HepG2 (cell line): ENCODE data around the gene RELL2. TPM values are rescaled to one million over a fixed set of nuclear protein-coding genes. Genes with fewer than 3 reads are reported as not detected.

Experiments used
- ATAC-seq: fragments of 200-7000 bp; cut with Tn5 transposase; 3 replicates; pipeline ENCODE4 v1.9.1; 2020; ENCODE audit warnings: mild to moderate bottlenecking, moderate library complexity
- BruUV-seq: library from RNA; stranded (reverse); fragments of 400-500 nt; replicated peaks from 2 replicates; lab custom pipeline; 2021; lab: Mats Ljungman, UMichigan
- CTCF ChIA-PET: fragments of 300-600 bp; formaldehyde crosslinking; extraction: SDS; loops from one replicate; lab custom pipeline; 2021; ENCODE audit warnings: low total read pairs, inconsistent platforms, low intra/inter-chr PET ratio; lab: Yijun Ruan, JAX
- POLR2A ChIA-PET: fragments of 350-600 bp; sonication (Branson Sonifier 250); formaldehyde crosslinking; loops from one replicate; lab custom pipeline; 2020; ENCODE audit warnings: antibody characterized with exemption, inconsistent platforms; lab: Yijun Ruan, JAX
- DNase-seq: peaks from one replicate; pipeline ENCODE4 v3.0.0-alpha.2; 2015; ENCODE audit warnings: low spot score
- FAIRE-seq: peaks from 3 replicates; lab custom pipeline; 2011; peaks lifted over from hg19 to GRCh38; lab: Jason Lieb, UNC
- H2AFZ ChIP-seq: one replicate; pipeline ENCODE4 v1.6.1; 2011; ENCODE audit warnings: low read length, inconsistent platforms
- H3K27ac ChIP-seq: fragments of 300-600 bp; 3 replicates; pipeline ENCODE4 v1.8.0; 2011; ENCODE audit warnings: mixed run types, mild to moderate bottlenecking, mixed read lengths, low read length, inconsistent platforms; ENCODE audit not compliant: insufficient read depth; ENCODE audit errors: extremely low read length
- H3K27me3 ChIP-seq, 2 experiments: fragments of 200-600 bp in 1 of 2; 2 replicates in 1 of 2; 3 replicates in 1 of 2; pipeline versions ENCODE4 v1.6.0 to v1.8.0; 2011; ENCODE audit warnings: low read length in 2 of 2, mild to moderate bottlenecking in 2 of 2, moderate library complexity in 2 of 2, inconsistent platforms in 1 of 2; ENCODE audit not compliant: insufficient read depth in 2 of 2, control insufficient read depth in 1 of 2
- H3K36me3 ChIP-seq, 2 experiments: fragments of 200-600 bp in 1 of 2; replicated peaks in 1 of 2; 2 replicates in 1 of 2; 3 replicates in 1 of 2; pipeline versions ENCODE4 v1.5.1 to v1.8.0; 2011; ENCODE audit warnings: low read length in 2 of 2, inconsistent platforms in 1 of 2; ENCODE audit not compliant: insufficient read depth in 2 of 2, control insufficient read depth in 1 of 2
- H3K4me1 ChIP-seq: 2 replicates; pipeline ENCODE4 v1.5.1; 2012; ENCODE audit warnings: low read length, inconsistent platforms; ENCODE audit not compliant: insufficient read depth
- H3K4me2 ChIP-seq: 2 replicates; pipeline ENCODE4 v1.6.0; 2011; ENCODE audit warnings: low read depth, low read length, inconsistent platforms
- H3K4me3 ChIP-seq, 3 experiments: fragments of 200-600 bp in 1 of 3; sonication (generic), shearing (Covaris generic) in 1 of 3; replicated peaks in 1 of 3; 2 replicates each; pipeline ENCODE4 v1.5.1; 2011 to 2016; ENCODE audit warnings: low read length in 3 of 3, inconsistent platforms in 2 of 3, low read depth in 2 of 3, mild to moderate bottlenecking in 2 of 3, control low read depth in 1 of 3, mixed read lengths in 1 of 3; ENCODE audit not compliant: insufficient read depth in 1 of 3
- H3K79me2 ChIP-seq: one replicate; pipeline ENCODE4 v1.6.1; 2011; ENCODE audit warnings: low read length, inconsistent platforms; ENCODE audit not compliant: insufficient read depth
- H3K9ac ChIP-seq: 2 replicates; pipeline ENCODE4 v1.6.0; 2011; ENCODE audit warnings: mild to moderate bottlenecking, low read depth, low read length, inconsistent platforms; ENCODE audit not compliant: insufficient read depth
- H3K9me3 ChIP-seq: 2 replicates; pipeline ENCODE4 v1.5.1; 2012; ENCODE audit warnings: mild to moderate bottlenecking, low read length
- H4K20me1 ChIP-seq: 2 replicates; pipeline ENCODE4 v1.6.0; 2011; ENCODE audit warnings: inconsistent platforms, mild to moderate bottlenecking, low read length, moderate library complexity; ENCODE audit not compliant: insufficient read depth
- BCLAF1 ChIP-seq: fragments of 450-650 bp; IDR thresholded peaks from 2 replicates; pipeline ENCODE4 v1.6.1; 2017; ENCODE audit warnings: mild to moderate bottlenecking
- FOXK1 ChIP-seq: sonication (generic); formaldehyde crosslinking; IDR thresholded peaks from 2 replicates; pipeline ENCODE4 v1.4.0; 2020; ENCODE audit warnings: low read depth, missing genetic modification reagents, borderline replicate concordance
- FOXP1 ChIP-seq, 2 experiments: fragments of 450-650 bp in 1 of 2; IDR thresholded peaks; 2 replicates each; pipeline ENCODE4 v1.6.1; 2017 to 2018; ENCODE audit warnings: antibody characterized with exemption in 1 of 2
- FUBP1 ChIP-seq: sonication (generic); formaldehyde crosslinking; IDR thresholded peaks from 2 replicates; pipeline ENCODE4 v1.5.1; 2020; ENCODE audit warnings: missing genetic modification reagents, mild to moderate bottlenecking, borderline replicate concordance
- HOXD1 ChIP-seq: sonication (generic); formaldehyde crosslinking; IDR thresholded peaks from 2 replicates; pipeline ENCODE4 v1.5.0; 2020; ENCODE audit warnings: missing genetic modification reagents
- JDP2 ChIP-seq: sonication (generic); formaldehyde crosslinking; IDR thresholded peaks from 2 replicates; pipeline ENCODE4 v1.8.1; 2022; ENCODE audit warnings: missing genetic modification reagents, borderline replicate concordance
- NR1H2 ChIP-seq: sonication (generic); formaldehyde crosslinking; IDR thresholded peaks from 2 replicates; pipeline ENCODE4 v1.8.1; 2022; ENCODE audit warnings: low read depth, missing genetic modification reagents, borderline replicate concordance
- POLR2G ChIP-seq: fragments of 200-400 bp; formaldehyde crosslinking; IDR thresholded peaks from 2 replicates; pipeline ENCODE4 v1.6.1; 2018; ENCODE audit warnings: mild to moderate bottlenecking, low read depth, low read length, moderate library complexity
- SP2 ChIP-seq: sonication (generic); formaldehyde crosslinking; IDR thresholded peaks from 2 replicates; pipeline ENCODE4 v1.5.1; 2020; ENCODE audit warnings: mild to moderate bottlenecking, missing genetic modification reagents
- SSRP1 ChIP-seq: IDR thresholded peaks from 2 replicates; pipeline ENCODE4 v1.6.1; 2016; ENCODE audit warnings: control low read depth
- U2AF2 ChIP-seq: fragments of 200-400 bp; formaldehyde crosslinking; IDR thresholded peaks from 2 replicates; pipeline ENCODE4 v1.6.1; 2017; ENCODE audit warnings: low read depth, mild to moderate bottlenecking, low read length
- ZFP82 ChIP-seq: sonication (generic); formaldehyde crosslinking; IDR thresholded peaks from 2 replicates; pipeline ENCODE4 v1.5.1; 2020; ENCODE audit warnings: mild to moderate bottlenecking, missing genetic modification reagents, borderline replicate concordance
- WGBS: methylation state at CpG from one replicate; pipeline ENCODE4 v1.1.6; 2017; ENCODE audit warnings: low lambda C conversion rate; 5-methylcytosine and 5-hydroxymethylcytosine counted together
- in situ Hi-C: cut with HindIII; loops from 2 replicates; pipeline ENCODE4 v1.10.0; 2017; ENCODE audit warnings: low pct_unique_long_range_greater_than_20kb; ENCODE audit not compliant: extremely low pct_ligation_motif_present
- intact Hi-C: fragments of 100-400 bp; cut with micrococcal nuclease; formaldehyde crosslinking; loops from one replicate; pipeline ENCODE4 v1.10.0; 2022; ENCODE audit not compliant: unreplicated experiment
- polyA plus RNA-seq, 8 experiments: library from polyadenylated mRNA; depleted of rRNA in 3 of 8; stranded (reverse) in 7 of 8; unstranded in 1 of 8; fragments of >200 nt; fragmentation: Illumina TruSeq in 4 of 8; extraction: Trizol in 4 of 8; gene quantifications; 2 replicates each; pipeline versions ENCODE4 v1.2.1 to v1.2.3, GENCODE V29; 2011 to 2016; ENCODE audit warnings: low read depth in 4 of 8, missing spikeins in 1 of 8, mixed read lengths in 1 of 8; ENCODE audit not compliant: insufficient read depth in 1 of 8
- total RNA-seq, 5 experiments: library from RNA; depleted of rRNA; stranded (reverse); fragments of >200 nt; fragmentation: Illumina TruSeq; extraction: Trizol; gene quantifications; 2 replicates each; pipeline ENCODE4 v1.2.3, GENCODE V29; 2016; ENCODE audit warnings: low read depth in 1 of 5

Gene RELL2
- total and polyA plus RNA-seq, 2 of the 13 experiments (the other 11 are each of a cell fraction or from before 2014, with no cell fraction given), result 6.4 to 8.3 TPM

GRCh38 chr5:141647851-141648250, 11.1 kb downstream of the RELL2 start:
- TSS peak; percentile 21 for BruUV-seq
- ChIA-PET CTCF (no interaction called here), POLR2A (interaction anchor here (2.3 kb wide), 1 partner anchor 11 kb away, joined by 9 read pairs; the partner anchor contains the start of genes HDAC3 and RELL2)
- Histone ChIP-seq H2AFZ (no peak overlapping the region), H3K9ac (no peak overlapping the region), H3K4me3 (no peak overlapping the region), H4K20me1 (no peaks in the 10 kb centered on the region), H3K79me2 (no peaks in the 10 kb centered on the region), H3K27ac (no peak overlapping the region)
- intact Hi-C loops (no loop called here), in situ Hi-C loops (no loop called here)
- no peak for DNase-seq
- WGBS, result no CpG with 5 or more reads among the region's 3 CpGs
- FAIRE-seq, result no peak
- TF ChIP-seq NR1H2 (CRISPR knock-in tag), result no peak
- 0 out of 2 replicates have a peak, but pooled peaks have one; percentile 5 for TF ChIP-seq POLR2G
- TF ChIP-seq, all 625 proteins: peak for 1
- H3K27me3 ChIP-seq, result peaks cover 0 to 3% of the 10 kb centered on the region in 2 experiments; a peak in 2 of 5 replicates
- no peaks in the 10 kb centered on the region for H3K9me3 ChIP-seq
- peaks cover 17% of the 10 kb centered on the region for H3K4me1 ChIP-seq
- no peak for ATAC-seq
- peaks cover 0 to 10% of the 10 kb centered on the region in 2 experiments; a peak in 1 of 5 replicates for H3K36me3 ChIP-seq
- no peak overlapping the region for H3K4me2 ChIP-seq

GRCh38 chr5:141649056-141649688, 12.4 kb downstream of the RELL2 start:
- no peaks in the 10 kb centered on the region for H3K79me2 ChIP-seq
- H3K4me1 ChIP-seq, result peaks cover 17% of the 10 kb centered on the region
- no peak overlapping the region for H3K4me2 ChIP-seq
- ChIA-PET CTCF (no interaction called here), POLR2A (no interaction called here)
- no peak for DNase-seq
- FAIRE-seq, result no peak
- peaks cover 0 to 3% of the 10 kb centered on the region in 2 experiments; a peak in 2 of 5 replicates for H3K27me3 ChIP-seq
- H3K36me3 ChIP-seq, result peaks cover 0 to 7% of the 10 kb centered on the region in 2 experiments; a peak in 1 of 5 replicates
- 97% methylated on average over 17 of the region's 17 CpGs for WGBS
- H2AFZ ChIP-seq, result no peak overlapping the region
- no peaks in the 10 kb centered on the region for H4K20me1 ChIP-seq
- ATAC-seq, result no peak
- no peak overlapping the region for H3K4me3 ChIP-seq
- BruUV-seq, result no TSS peak
- H3K9ac ChIP-seq, result no peak overlapping the region
- H3K27ac ChIP-seq, result no peak overlapping the region
- intact Hi-C loops (no loop called here), in situ Hi-C loops (no loop called here)
- no peaks in the 10 kb centered on the region for H3K9me3 ChIP-seq
- TF ChIP-seq FOXK1 (CRISPR knock-in tag) (no peak), FOXP1 (IDR thresholded peaks at IDR 0.05) (no peak), FOXP1 (CRISPR knock-in tag; IDR thresholded peaks at IDR 0.05) (no peak), JDP2 (CRISPR knock-in tag) (no peak), SSRP1 (no peak), BCLAF1 (no peak), ZFP82 (CRISPR knock-in tag) (no peak), FUBP1 (CRISPR knock-in tag) (no peak), SP2 (CRISPR knock-in tag) (no peak), U2AF2 (no peak), HOXD1 (CRISPR knock-in tag) (no peak)
